GM23338 (cell line): ENCODE results near the gene PEAK3. TPM values are rescaled to one million over a fixed set of nuclear protein-coding genes. Genes with fewer than 3 reads are reported as not detected.
A peak's percentile ranks its signal among the peaks of the same experiment; 100 is the strongest.

Experiments used
- ATAC-seq: fragments of 200-7000 bp; cut with Tn5 transposase; 3 replicates; pipeline ENCODE4 v1.9.1; 2020
- DNase-seq: peaks from one replicate; pipeline ENCODE4 v3.0.0-alpha.2; 2015; ENCODE audit warnings: low spot score
- H2AFZ ChIP-seq: fragments of 200-600 bp; sonication (generic); 2 replicates; pipeline ENCODE4 v1.8.0; 2016; ENCODE audit warnings: antibody characterized with exemption, mild to moderate bottlenecking, moderate library complexity
- H3F3A ChIP-seq: fragments of 200-600 bp; sonication (generic); replicated peaks from 2 replicates; pipeline ENCODE4 v1.8.0; 2017; ENCODE audit warnings: antibody characterized with exemption, mixed run types, low read depth
- H3K27ac ChIP-seq: fragments of 200-600 bp; sonication (generic); 2 replicates; pipeline ENCODE4 v1.6.1; 2016; ENCODE audit warnings: low read depth
- H3K27me3 ChIP-seq: fragments of 200-600 bp; sonication (generic); 2 replicates; pipeline ENCODE4 v1.8.0; 2016; ENCODE audit warnings: mild to moderate bottlenecking, mixed run types, moderate library complexity; ENCODE audit not compliant: insufficient read depth
- H3K36me3 ChIP-seq: fragments of 200-600 bp; sonication (generic); 2 replicates; pipeline ENCODE4 v1.8.0; 2016; ENCODE audit warnings: mild to moderate bottlenecking; ENCODE audit not compliant: insufficient read depth
- H3K4me1 ChIP-seq: fragments of 200-600 bp; sonication (generic); 2 replicates; pipeline ENCODE4 v1.8.0; 2016; ENCODE audit warnings: mild to moderate bottlenecking, moderate library complexity; ENCODE audit not compliant: insufficient read depth
- H3K4me2 ChIP-seq: fragments of 200-600 bp; sonication (generic); 2 replicates; pipeline ENCODE4 v1.7.1; 2017; ENCODE audit warnings: mixed run types
- H3K4me3 ChIP-seq: fragments of 200-600 bp; sonication (generic); 2 replicates; pipeline ENCODE4 v1.6.1; 2016; ENCODE audit warnings: mixed run types
- H3K79me2 ChIP-seq: fragments of 200-600 bp; sonication (generic); replicated peaks from 2 replicates; pipeline ENCODE4 v1.8.0; 2017; ENCODE audit warnings: mild to moderate bottlenecking; ENCODE audit not compliant: insufficient read depth
- H3K9me2 ChIP-seq: fragments of 200-600 bp; sonication (generic); 2 replicates; pipeline ENCODE4 v1.8.0; 2017; ENCODE audit not compliant: insufficient read depth
- H4K20me1 ChIP-seq: fragments of 200-600 bp; sonication (generic); replicated peaks from 2 replicates; pipeline ENCODE4 v1.8.0; 2017; ENCODE audit warnings: mild to moderate bottlenecking; ENCODE audit not compliant: insufficient read depth
- H3K27ac Mint-ChIP-seq: 2 replicates; pipeline ENCODE4 v1.8.0; 2020; ENCODE audit warnings: inconsistent platforms, mild to moderate bottlenecking, moderate library complexity, mixed read lengths
- H3K27me3 Mint-ChIP-seq: 3 replicates; pipeline ENCODE4 v1.8.0; 2022; ENCODE audit warnings: low read depth, mild to moderate bottlenecking, moderate library complexity, mixed read lengths, inconsistent platforms; ENCODE audit not compliant: insufficient read depth, poor library complexity
- H3K36me3 Mint-ChIP-seq: 3 replicates; pipeline ENCODE4 v1.8.0; 2021; ENCODE audit warnings: low read depth, mild to moderate bottlenecking, inconsistent platforms, moderate library complexity, mixed read lengths
- H3K4me1 Mint-ChIP-seq: 3 replicates; pipeline ENCODE4 v1.8.0; 2020; ENCODE audit warnings: mild to moderate bottlenecking, inconsistent platforms, mixed read lengths
- H3K4me3 Mint-ChIP-seq: 3 replicates; pipeline ENCODE4 v1.8.0; 2021; ENCODE audit warnings: moderate library complexity, mild to moderate bottlenecking, inconsistent platforms, mixed read lengths
- H3K9me3 Mint-ChIP-seq: 3 replicates; pipeline ENCODE4 v1.8.0; 2020; ENCODE audit warnings: moderate library complexity, mild to moderate bottlenecking, inconsistent platforms, mixed read lengths
- CREB1 ChIP-seq: fragments of 250-450 bp; sonication (Bioruptor Pico); IDR thresholded peaks from 2 replicates; pipeline ENCODE4 v1.5.0; 2020; ENCODE audit warnings: low read depth, mild to moderate bottlenecking, moderate library complexity
- CTCF ChIP-seq, 2 experiments: fragments of 200-600 bp in 1 of 2; sonication (generic) in 1 of 2; conservative IDR thresholded peaks; 2 replicates each; pipeline versions ENCODE4 v1.5.1 to v1.6.1; 2016 to 2017; ENCODE audit warnings: antibody characterized with exemption in 2 of 2, low read depth in 2 of 2, mild to moderate bottlenecking in 2 of 2, moderate library complexity in 1 of 2
- ETS1 ChIP-seq: IDR thresholded peaks from 2 replicates; pipeline ENCODE4 v1.6.1; 2016; ENCODE audit warnings: antibody characterized with exemption
- EZH2 ChIP-seq: fragments of 200-600 bp; sonication (generic); IDR thresholded peaks from one replicate; pipeline ENCODE4 v1.8.0; 2017; ENCODE audit warnings: antibody characterized with exemption, mild to moderate bottlenecking, low read depth; ENCODE audit not compliant: unreplicated experiment
- EZH2phosphoT487 ChIP-seq: fragments of 200-600 bp; sonication (generic); IDR thresholded peaks from one replicate; pipeline ENCODE4 v1.8.1; 2018; ENCODE audit warnings: antibody characterized with exemption; ENCODE audit not compliant: unreplicated experiment
- JUNB ChIP-seq: IDR thresholded peaks from one replicate; pipeline ENCODE4 v1.6.1; 2016; ENCODE audit warnings: antibody characterized with exemption; ENCODE audit not compliant: unreplicated experiment
- NANOG ChIP-seq: IDR thresholded peaks from 2 replicates; pipeline ENCODE4 v1.6.1; 2016; ENCODE audit warnings: antibody characterized with exemption, borderline replicate concordance
- POLR2AphosphoS5 ChIP-seq: IDR thresholded peaks from 2 replicates; pipeline ENCODE4 v1.6.1; 2016; ENCODE audit warnings: antibody characterized with exemption, low read depth
- REST ChIP-seq: IDR thresholded peaks from one replicate; pipeline ENCODE4 v1.6.1; 2018; ENCODE audit warnings: antibody characterized with exemption; ENCODE audit not compliant: unreplicated experiment
- STAT1 ChIP-seq: IDR thresholded peaks from one replicate; pipeline ENCODE4 v1.6.1; 2016; ENCODE audit warnings: antibody characterized with exemption; ENCODE audit not compliant: unreplicated experiment
- ZNF114 ChIP-seq: fragments of 250-450 bp; sonication (Bioruptor Pico); IDR thresholded peaks from 2 replicates; pipeline ENCODE4 v1.5.0; 2020; ENCODE audit warnings: mild to moderate bottlenecking, moderate library complexity
- ZNF331 ChIP-seq: fragments of 250-450 bp; sonication (Bioruptor Pico); IDR thresholded peaks from 2 replicates; pipeline ENCODE4 v1.5.0; 2020; ENCODE audit warnings: low read depth, mild to moderate bottlenecking, moderate library complexity
- ZNF462 ChIP-seq: fragments of 250-450 bp; sonication (Bioruptor Pico); IDR thresholded peaks from 2 replicates; pipeline ENCODE4 v1.5.0; 2020; ENCODE audit warnings: mild to moderate bottlenecking, moderate library complexity
- polyA plus RNA-seq: library from polyadenylated mRNA; unstranded; fragments of >200 nt; fragmentation: Nextera tagmentation; extraction: Ambion mirVana; gene quantifications from 2 replicates; pipeline ENCODE4 v1.2.1, GENCODE V29; 2016
- total RNA-seq: library from RNA; depleted of rRNA; stranded (reverse); fragments of >200 nt; shearing (Covaris generic); gene quantifications from 2 replicates; pipeline ENCODE4 v1.2.3, GENCODE V29; 2014

The PEAK3 gene
- total and polyA plus RNA-seq, 2 experiments from 2014 or later, result not detected

GRCh38 chr19:2224754-2225349, 57.1 kb downstream of the PEAK3 start:
- H3K27me3 ChIP-seq, result no peaks in the 10 kb centered on the region
- no peaks in the 10 kb centered on the region for H3K4me1 ChIP-seq
- H3K9me2 ChIP-seq, result no peaks in the 10 kb centered on the region
- H3K4me1 Mint-ChIP-seq, result no peaks in the 10 kb centered on the region
- H3K4me3 Mint-ChIP-seq, result no peak overlapping the region
- H2AFZ ChIP-seq, result no peak overlapping the region
- peaks cover 32% of the 10 kb centered on the region for H3K36me3 Mint-ChIP-seq
- ATAC-seq (no peak), DNase-seq (no peak)
- no peaks in the 10 kb centered on the region; the same call in 1 of the 2 replicates for H3K36me3 ChIP-seq
- peaks cover 7% of the 10 kb centered on the region for H3K27me3 Mint-ChIP-seq
- H3K27ac ChIP-seq, result peak overlapping the region; percentile 78
- H3K4me3 ChIP-seq, result no peak overlapping the region
- H3K27ac Mint-ChIP-seq, result peak overlapping the region; percentile 87
- H3K79me2 ChIP-seq, result no peaks in the 10 kb centered on the region
- peaks cover 4% of the 10 kb centered on the region; the same call in 1 of the 2 replicates for H4K20me1 ChIP-seq
- H3F3A ChIP-seq, result 0 out of 2 replicates have a peak, but pooled peaks cover 4% of the 10 kb centered on the region
- no peak overlapping the region for H3K4me2 ChIP-seq
- H3K9me3 Mint-ChIP-seq, result no peaks in the 10 kb centered on the region
- TF ChIP-seq NANOG (no peak), CREB1 (no peak), EZH2 (no peak), JUNB (no peak), ZNF331 (CRISPR knock-in tag) (no peak), STAT1 (no peak), REST (no peak), ZNF462 (CRISPR knock-in tag) (no peak), ZNF114 (CRISPR knock-in tag) (no peak), EZH2phosphoT487 (no peak), POLR2AphosphoS5 (no peak), CTCF (conservative IDR thresholded peaks at IDR 0.05; ENCODE audit: low read depth in 2 of 2) (no peak), ETS1 (no peak)
